Parathyroid adenoma (tissue), 2 donors: Measurements from ENCODE around the gene SORCS2.

Experiments
- H2AFZ ChIP-seq: fragments of 300-600 bp; sonication (generic); one replicate; pipeline ENCODE4 v1.7.0; 2017; ENCODE audit warnings: antibody characterized with exemption, mild to moderate bottlenecking
- H3K27ac ChIP-seq: fragments of 300-600 bp; sonication (generic); one replicate; pipeline ENCODE4 v1.7.0; 2017
- H3K27me3 ChIP-seq: fragments of 300-600 bp; sonication (generic); one replicate; pipeline ENCODE4 v1.7.0; 2017; ENCODE audit warnings: low read length; ENCODE audit not compliant: control insufficient read depth, insufficient read depth
- H3K36me3 ChIP-seq: fragments of 300-600 bp; sonication (generic); one replicate; pipeline ENCODE4 v1.7.0; 2017; ENCODE audit warnings: low read length; ENCODE audit not compliant: control insufficient read depth, insufficient read depth
- H3K4me1 ChIP-seq: fragments of 300-600 bp; sonication (generic); one replicate; pipeline ENCODE4 v1.7.0; 2017; ENCODE audit warnings: control low read depth
- H3K4me2 ChIP-seq: fragments of 300-600 bp; sonication (generic); one replicate; pipeline ENCODE4 v1.7.0; 2017; ENCODE audit warnings: low read length
- H3K4me3 ChIP-seq: fragments of 300-600 bp; sonication (generic); one replicate; pipeline ENCODE4 v1.7.0; 2017; ENCODE audit warnings: low read depth, low read length
- H3K79me2 ChIP-seq: fragments of 300-600 bp; sonication (generic); one replicate; pipeline ENCODE4 v1.7.0; 2017; ENCODE audit warnings: control low read depth
- H3K9ac ChIP-seq: fragments of 300-600 bp; sonication (generic); one replicate; pipeline ENCODE4 v1.7.0; 2017; ENCODE audit warnings: mild to moderate bottlenecking
- H3K9me3 ChIP-seq: fragments of 300-600 bp; sonication (generic); one replicate; pipeline ENCODE4 v1.7.0; 2017; ENCODE audit warnings: low read length; ENCODE audit not compliant: control insufficient read depth
- CTCF ChIP-seq: fragments of 300-600 bp; sonication (generic); IDR thresholded peaks from one replicate; pipeline ENCODE4 v1.7.0; 2017; ENCODE audit warnings: antibody characterized with exemption, mild to moderate bottlenecking
- donor health status: primary hyperparathyroidism.

Gene SORCS2

GRCh38 chr4:7408166-7408565 lies 215.8 kb downstream of the SORCS2 start:
- Histone ChIP-seq H3K4me3 (no peak overlapping the region), H3K4me1 (no peaks in the 10 kb centered on the region), H3K27me3 (no peaks in the 10 kb centered on the region), H3K36me3 (no peaks in the 10 kb centered on the region), H3K4me2 (no peak overlapping the region), H3K27ac (no peak overlapping the region), H3K79me2 (no peaks in the 10 kb centered on the region), H3K9ac (no peak overlapping the region), H3K9me3 (no peaks in the 10 kb centered on the region), H2AFZ (no peak overlapping the region)
- TF ChIP-seq CTCF: no peak

- H3K9me3 ChIP-seq: no peaks in the 10 kb centered on the region
- no peak overlapping the region for H3K4me3 ChIP-seq
- H3K36me3 ChIP-seq: no peaks in the 10 kb centered on the region
- no peaks in the 10 kb centered on the region for H3K27me3 ChIP-seq
- no peak overlapping the region for H3K9ac ChIP-seq
- H3K4me2 ChIP-seq: no peak overlapping the region
- H3K79me2 ChIP-seq: no peaks in the 10 kb centered on the region
- no peak overlapping the region for H3K27ac ChIP-seq
- H3K4me1 ChIP-seq: no peaks in the 10 kb centered on the region
- no peak for TF ChIP-seq CTCF
- no peak overlapping the region for H2AFZ ChIP-seq
Measured at GRCh38 chr4:7410446-7410845, 218.1 kb downstream of the SORCS2 start.

- no peak overlapping the region for H3K4me2 ChIP-seq
- no peak overlapping the region for H3K9ac ChIP-seq
- H3K27me3 ChIP-seq: no peaks in the 10 kb centered on the region
- no peaks in the 10 kb centered on the region for H3K9me3 ChIP-seq
- TF ChIP-seq CTCF: no peak
- H3K27ac ChIP-seq: no peak overlapping the region
- H2AFZ ChIP-seq: no peak overlapping the region
- no peaks in the 10 kb centered on the region for H3K4me1 ChIP-seq
- no peaks in the 10 kb centered on the region for H3K79me2 ChIP-seq
- H3K4me3 ChIP-seq: no peak overlapping the region
- H3K36me3 ChIP-seq: no peaks in the 10 kb centered on the region
Measured at GRCh38 chr4:7411491-7411890, 219.2 kb downstream of the SORCS2 start.

- no peak overlapping the region for H3K4me3 ChIP-seq
- H3K9me3 ChIP-seq: no peaks in the 10 kb centered on the region
- no peaks in the 10 kb centered on the region for H3K4me1 ChIP-seq
- no peak overlapping the region for H3K4me2 ChIP-seq
- H2AFZ ChIP-seq: no peak overlapping the region
- H3K9ac ChIP-seq: no peak overlapping the region
- no peaks in the 10 kb centered on the region for H3K27me3 ChIP-seq
- H3K36me3 ChIP-seq: no peaks in the 10 kb centered on the region
- no peak for TF ChIP-seq CTCF
- no peaks in the 10 kb centered on the region for H3K79me2 ChIP-seq
- H3K27ac ChIP-seq: no peak overlapping the region
Measured at GRCh38 chr4:7411896-7412553, 219.7 kb downstream of the SORCS2 start.

GRCh38 chr4:7412554-7412912 lies 220.2 kb downstream of the SORCS2 start:
- Histone ChIP-seq H3K27me3 (no peaks in the 10 kb centered on the region), H3K9ac (no peak overlapping the region), H3K79me2 (no peaks in the 10 kb centered on the region), H2AFZ (no peak overlapping the region), H3K4me3 (no peak overlapping the region), H3K36me3 (no peaks in the 10 kb centered on the region), H3K9me3 (no peaks in the 10 kb centered on the region), H3K4me2 (no peak overlapping the region), H3K27ac (no peak overlapping the region), H3K4me1 (no peaks in the 10 kb centered on the region)
- TF ChIP-seq CTCF: no peak
